Mucosa of descending colon (tissue), 3 donors: ENCODE data around the gene SLC26A4. TPM values are rescaled to one million over a fixed set of nuclear protein-coding genes. Genes with fewer than 3 reads are reported as not detected.
A peak's percentile ranks its signal among the peaks of the same experiment; 100 is the strongest.

Experiments
- ATAC-seq: fragments of 200-7000 bp; cut with Tn5 transposase; one replicate; pipeline ENCODE4 v1.9.1; 2020; ENCODE audit warnings: mild to moderate bottlenecking, moderate library complexity
- DNase-seq, 3 donors: peaks; one replicate each; pipeline ENCODE4 v3.0.0-alpha.2; 2020
- H3K36me3 ChIP-seq: fragments of 200-600 bp; one replicate; pipeline ENCODE4 v1.8.0; 2021; ENCODE audit warnings: low read depth, mild to moderate bottlenecking
- H3K4me1 ChIP-seq: fragments of 200-600 bp; one replicate; pipeline ENCODE4 v1.8.0; 2021; ENCODE audit warnings: low read depth, mild to moderate bottlenecking
- H3K4me3 ChIP-seq: fragments of 200-600 bp; one replicate; pipeline ENCODE4 v1.8.0; 2021; ENCODE audit warnings: mild to moderate bottlenecking
- H3K9me3 ChIP-seq: fragments of 200-600 bp; one replicate; pipeline ENCODE4 v1.8.0; 2021; ENCODE audit warnings: mild to moderate bottlenecking
- CTCF ChIP-seq: fragments of 200-600 bp; IDR thresholded peaks from one replicate; pipeline ENCODE4 v1.8.0; 2022; ENCODE audit warnings: antibody characterized with exemption, mild to moderate bottlenecking
- intact Hi-C, 2 donors: fragments of 100-400 bp; cut with DNase I in 1 of 2; cut with micrococcal nuclease in 1 of 2; formaldehyde crosslinking; loops; one replicate each; pipeline versions ENCODE4 v1.11.0 to v1.11.1; 2022; cut with DNase I, micrococcal nuclease
- long read RNA-seq, 2 donors: library from polyadenylated mRNA; unstranded; transcript quantifications; one replicate each; pipeline ENCODE4 v2.0.0, GENCODE V29; 2019 to 2021
- total RNA-seq, 3 donors: library from RNA; stranded (reverse); fragmentation: NEBNext Ultra II Directional in 2 of 3; extraction: Animal tissue kit (Norgen Biotek cat#: 25700) in 2 of 3; gene quantifications; one replicate each; pipeline versions ENCODE4 v1.2.1 to v1.2.4, GENCODE V29; 2021 to 2023
- donor health status: DM: no; HTN: no; CAD: no; lungs with moderate emphysema.
- donor health status: DM: no; HTN: no; CAD: no.
- donor health status: DM: no; HTN: yes; CAD: no.

Gene SLC26A4
- 1 to 10 TPM in 1 of 3 donors, under 1 TPM in 2; 0.48 to 1.4 (median 0.57) TPM for total RNA-seq
- long read RNA-seq, donor 1 = 0 reads
- long read RNA-seq, donor 2 = 0 reads

- ATAC-seq (peak; percentile 30), DNase-seq (peak in 1 of 3 donors; percentile 8)
- Histone ChIP-seq H3K9me3 (no peaks in the 10 kb centered on the region), H3K4me1 (peaks cover 13% of the 10 kb centered on the region), H3K36me3 (no peaks in the 10 kb centered on the region), H3K4me3 (no peak within 1 kb of the TSS)
- intact Hi-C loops = no loop called here
- TF ChIP-seq CTCF = no peak
These were observed at the start of gene SLC26A4 for GRCh38 chr7:107660381-107661080. TSS of gene SLC26A4 (plus strand) at chr7:107660828. CDS start at chr7:107661642, 814 bp downstream.

GRCh38 chr7:107613439-107613838, 47.2 kb upstream of the SLC26A4 start:
- Histone ChIP-seq H3K4me3 (no peak overlapping the region), H3K4me1 (peaks cover 3% of the 10 kb centered on the region), H3K36me3 (no peaks in the 10 kb centered on the region), H3K9me3 (no peaks in the 10 kb centered on the region)
- no peak for ATAC-seq
- DNase-seq = no peak
- intact Hi-C loops = no loop called here
- TF ChIP-seq CTCF = no peak

GRCh38 chr7:107613948-107614347, 46.7 kb upstream of the SLC26A4 start:
- intact Hi-C loops = no loop called here
- H3K4me3 ChIP-seq = no peak overlapping the region
- no peak for DNase-seq
- no peak for ATAC-seq
- no peaks in the 10 kb centered on the region for H3K36me3 ChIP-seq
- peaks cover 3% of the 10 kb centered on the region for H3K4me1 ChIP-seq
- H3K9me3 ChIP-seq = no peaks in the 10 kb centered on the region
- no peak for TF ChIP-seq CTCF

DNA sequence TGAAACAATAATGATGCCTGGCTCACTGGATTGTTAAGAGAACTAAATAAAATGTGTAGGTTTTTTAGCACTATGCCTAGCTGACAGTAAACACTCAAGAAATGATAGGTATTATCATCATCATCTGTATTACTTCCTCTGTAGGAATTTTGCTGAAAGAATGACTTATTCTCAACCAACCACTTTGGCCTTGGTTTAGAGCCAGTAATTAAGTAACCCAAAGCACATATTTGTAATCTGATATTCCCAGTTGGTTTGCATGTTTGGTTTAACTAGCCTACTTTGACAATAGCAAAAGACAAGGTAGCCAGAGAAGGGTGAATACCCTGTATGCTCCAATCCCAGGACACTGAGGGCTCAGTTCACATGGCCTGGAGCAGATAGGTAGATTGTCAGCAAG, 46.2 kb upstream of the SLC26A4 start:
- ATAC-seq (no peak), DNase-seq (no peak)
- no peaks in the 10 kb centered on the region for H3K36me3 ChIP-seq
- no peaks in the 10 kb centered on the region for H3K9me3 ChIP-seq
- no peak for TF ChIP-seq CTCF
- H3K4me1 ChIP-seq = peaks cover 3% of the 10 kb centered on the region
- no peak overlapping the region for H3K4me3 ChIP-seq
- intact Hi-C loops = no loop called here

DNA sequence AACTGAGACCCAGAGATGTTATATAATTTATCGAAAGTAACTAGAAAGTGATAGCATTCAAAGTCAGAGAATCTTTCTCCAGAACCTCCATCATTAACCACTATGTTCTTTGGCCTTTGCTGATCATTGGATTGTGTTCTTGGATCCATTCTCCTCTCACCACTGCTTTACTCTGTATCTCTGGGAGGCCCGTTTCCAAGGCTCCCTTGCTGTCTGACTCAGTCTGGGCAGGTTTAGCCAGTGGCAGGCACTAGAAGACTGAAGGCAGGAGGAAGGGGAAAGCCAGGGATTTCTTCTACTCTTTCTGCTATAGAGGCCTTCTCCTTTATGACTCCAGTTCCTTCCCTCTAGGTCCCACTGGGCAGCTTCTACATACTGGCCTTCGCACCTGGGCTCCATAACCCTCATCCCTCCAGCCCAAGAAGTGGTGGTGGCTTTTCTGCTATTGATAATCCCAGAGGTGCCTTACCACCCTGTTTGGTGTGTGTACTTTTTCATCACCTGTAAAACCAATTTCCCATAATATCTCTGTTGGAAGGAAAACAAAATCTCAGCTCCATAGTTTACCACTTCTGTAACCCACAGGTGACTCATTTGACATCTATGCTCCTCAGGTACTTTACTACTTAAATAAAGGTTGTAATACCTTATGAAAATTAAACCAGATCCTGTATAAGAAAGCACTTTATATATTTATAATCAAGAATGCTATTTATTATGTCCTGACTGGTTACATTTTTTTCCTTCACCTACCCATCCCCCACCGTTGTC, 44.5 kb upstream of the SLC26A4 start:
- Histone ChIP-seq H3K9me3 (no peaks in the 10 kb centered on the region), H3K4me3 (no peak overlapping the region), H3K36me3 (no peaks in the 10 kb centered on the region), H3K4me1 (peaks cover 3% of the 10 kb centered on the region)
- no peak for ATAC-seq
- DNase-seq = no peak
- TF ChIP-seq CTCF = no peak
- intact Hi-C loops = no loop called here
